ENCODE measurements around the gene ZNF768.

DNA sequence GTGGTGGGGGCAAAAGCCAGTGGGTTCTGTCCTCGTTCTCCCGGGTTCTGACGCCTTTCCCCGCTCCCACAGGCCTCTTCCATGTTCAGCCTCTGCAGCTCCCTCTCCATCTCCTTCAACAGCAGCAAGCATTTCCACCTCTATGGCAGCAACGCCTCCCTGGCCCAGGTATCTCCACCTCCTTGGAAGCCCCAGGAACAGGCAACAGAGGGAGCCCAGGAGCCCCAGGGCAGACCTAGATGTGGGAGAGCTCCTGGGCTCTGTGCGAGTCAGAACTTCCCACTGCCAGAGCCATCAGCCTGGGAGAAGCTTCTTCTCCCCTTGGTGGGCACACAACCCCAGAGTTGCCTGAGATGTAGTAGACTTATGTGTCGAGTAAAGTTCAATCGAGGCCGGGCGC is 7.8 kb downstream of the ZNF768 start:
- no peak for TF ChIP-seq CTCF (IDR thresholded peaks at IDR 0.05)
- no peak for TF ChIP-seq POLR2A (IDR thresholded peaks at IDR 0.05)
- TF ChIP-seq EP300 (IDR thresholded peaks at IDR 0.05): no peak
- TF ChIP-seq POLR2AphosphoS5 (IDR thresholded peaks at IDR 0.05): no peak
